GM21737 (cell line): Measurements from ENCODE around the gene PPHLN1.

Experiments used
- ATAC-seq: cut with Tn5 transposase; IDR thresholded peaks from one replicate; pipeline ENCODE4 v1.9.1; 2021; ENCODE audit warnings: mild to moderate bottlenecking, moderate library complexity; ENCODE audit not compliant: unreplicated experiment

PPHLN1 gene, protein sequence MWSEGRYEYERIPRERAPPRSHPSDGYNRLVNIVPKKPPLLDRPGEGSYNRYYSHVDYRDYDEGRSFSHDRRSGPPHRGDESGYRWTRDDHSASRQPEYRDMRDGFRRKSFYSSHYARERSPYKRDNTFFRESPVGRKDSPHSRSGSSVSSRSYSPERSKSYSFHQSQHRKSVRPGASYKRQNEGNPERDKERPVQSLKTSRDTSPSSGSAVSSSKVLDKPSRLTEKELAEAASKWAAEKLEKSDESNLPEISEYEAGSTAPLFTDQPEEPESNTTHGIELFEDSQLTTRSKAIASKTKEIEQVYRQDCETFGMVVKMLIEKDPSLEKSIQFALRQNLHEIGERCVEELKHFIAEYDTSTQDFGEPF

DNA sequence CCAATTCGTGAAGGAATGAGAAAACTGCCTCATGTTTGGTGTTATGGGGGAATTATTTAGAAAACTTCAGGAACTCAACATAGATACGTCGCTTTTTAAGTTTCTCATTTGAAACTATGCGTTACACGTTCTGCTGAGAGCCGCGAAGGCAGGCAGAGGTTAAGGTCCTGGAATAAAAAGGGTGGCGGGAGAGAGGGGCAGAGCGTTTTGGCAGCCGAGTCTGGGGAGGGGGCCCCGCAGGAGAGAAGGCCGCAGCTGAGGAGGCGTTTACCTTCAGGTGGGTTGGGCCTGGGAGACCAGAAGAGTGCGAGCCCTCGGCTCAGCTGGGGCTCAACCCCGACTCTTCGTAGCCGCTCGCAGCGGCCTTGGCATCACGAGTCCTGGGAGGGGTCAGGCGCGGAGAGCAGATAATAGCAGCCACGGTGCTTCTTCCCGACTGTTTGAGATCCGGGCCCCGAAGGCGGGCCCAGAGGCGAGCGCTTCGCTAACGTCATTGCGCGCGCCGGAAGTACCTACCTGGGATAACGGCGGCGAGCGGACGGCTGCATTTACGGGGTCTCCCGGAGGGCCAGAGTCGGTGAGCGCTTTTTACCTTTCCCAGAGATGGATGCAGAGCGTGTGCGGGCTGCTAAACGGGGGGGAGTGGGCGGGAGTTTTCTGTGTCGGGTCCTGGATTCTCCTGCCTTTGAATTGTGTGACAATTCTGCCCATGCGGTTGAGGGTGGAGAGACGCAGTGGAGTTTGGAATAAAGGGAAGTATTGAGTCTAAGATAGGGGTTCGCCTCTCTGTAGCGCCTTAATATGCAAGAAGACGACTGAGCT is at the start of gene PPHLN1, which contains the start of gene ZCRB1:
PPHLN1 (plus strand) TSS at position 515 of the 822 bp plus-strand sequence. CDS start 9,736 bp downstream, outside the sequence.
ZCRB1 (minus strand) TSS at position 442 of the 822 bp plus-strand sequence. CDS start 1,992 bp downstream, outside the sequence.
- ATAC-seq: peak; percentile 90

- ATAC-seq: no peak
These were observed 48.4 kb upstream of the PPHLN1 start for GRCh38 chr12:42277396-42278127.

DNA sequence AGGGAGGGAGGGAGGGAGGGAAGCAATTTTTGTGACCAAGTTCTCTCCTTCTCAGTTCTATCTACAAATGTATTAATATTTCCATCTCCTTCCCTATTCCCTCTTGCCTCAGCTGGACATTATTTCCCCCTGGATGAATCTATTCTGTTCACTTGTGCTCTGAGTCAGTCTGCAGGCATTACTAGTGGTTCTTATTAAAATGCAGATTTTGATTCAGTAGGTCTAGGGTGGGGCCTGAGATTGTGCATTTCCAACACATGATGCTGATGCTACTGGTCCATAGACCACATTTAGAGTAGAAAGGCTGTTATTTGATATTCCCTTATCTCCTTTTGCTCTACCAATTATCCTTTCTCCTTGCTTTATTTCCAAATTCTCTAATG is 47.8 kb upstream of the PPHLN1 start:
- ATAC-seq: no peak

DNA sequence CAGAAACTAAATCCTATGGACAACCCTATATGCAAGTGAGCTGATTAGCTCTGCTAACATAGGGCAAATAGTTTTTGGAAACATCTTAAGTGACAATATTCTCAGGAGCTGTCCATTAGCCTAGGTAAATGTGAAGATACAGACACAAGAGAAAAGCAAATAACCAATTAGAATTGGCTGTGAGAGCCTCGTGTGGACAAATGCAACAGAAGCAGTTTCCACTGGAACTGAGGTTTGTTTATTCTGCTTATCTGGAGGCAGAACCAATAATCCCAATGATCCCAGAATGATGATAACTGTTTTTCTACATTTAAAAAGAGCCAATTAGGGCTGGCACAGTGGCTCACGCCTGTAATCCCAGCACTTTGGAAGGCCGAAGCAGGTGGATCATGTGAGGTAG is 44.7 kb upstream of the PPHLN1 start:
- no peak for ATAC-seq

GRCh38 chr12:42281844-42282243 is 44.1 kb upstream of the PPHLN1 start:
- ATAC-seq: no peak

DNA sequence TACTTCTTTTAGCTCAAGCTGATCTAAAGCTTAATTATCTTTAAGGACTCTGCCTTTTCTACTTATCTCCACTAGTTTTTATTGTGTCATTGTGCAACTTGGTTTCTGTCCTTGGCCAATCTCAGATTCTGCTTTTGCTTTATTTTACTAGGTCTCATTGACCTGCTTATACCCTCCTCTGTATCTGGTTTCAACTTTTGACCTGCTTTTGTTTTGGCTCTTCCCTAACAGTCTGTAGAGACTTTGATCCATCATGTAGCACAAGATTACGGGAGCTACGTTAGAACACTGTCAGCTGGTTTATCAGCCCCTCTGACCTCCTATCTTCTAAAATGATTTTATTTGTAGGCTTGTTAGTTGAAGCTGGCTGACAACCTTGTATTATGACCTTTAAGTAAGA is 43.7 kb upstream of the PPHLN1 start:
- ATAC-seq: no peak

- ATAC-seq: no peak
These were observed 42.2 kb upstream of the PPHLN1 start for GRCh38 chr12:42283739-42284138.

- no peak for ATAC-seq
These were observed 41.8 kb upstream of the PPHLN1 start for GRCh38 chr12:42284157-42284556.

DNA sequence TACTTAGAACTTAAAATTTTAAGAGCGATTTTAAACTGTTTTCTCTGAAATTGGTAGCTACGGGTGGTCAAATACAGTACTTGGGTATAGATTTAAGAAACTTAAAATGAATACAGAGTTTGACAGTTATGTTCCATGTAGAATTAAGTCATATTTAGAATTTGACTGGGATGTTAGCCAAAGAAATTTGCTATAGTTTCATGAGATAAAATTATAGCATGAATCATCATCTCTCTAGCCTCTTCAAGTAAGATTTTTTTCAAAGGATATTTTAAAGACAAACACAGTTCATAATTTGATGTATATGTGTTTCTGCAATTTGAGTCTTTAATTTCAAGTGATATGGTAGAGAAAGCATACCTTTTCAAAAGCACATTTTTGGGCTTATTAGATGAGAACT is 41.1 kb upstream of the PPHLN1 start:
- ATAC-seq: no peak

- ATAC-seq: no peak
These were observed 40.5 kb upstream of the PPHLN1 start for GRCh38 chr12:42285431-42285830.

- no peak for ATAC-seq
These were observed 39.2 kb upstream of the PPHLN1 start for GRCh38 chr12:42286741-42287140.

DNA sequence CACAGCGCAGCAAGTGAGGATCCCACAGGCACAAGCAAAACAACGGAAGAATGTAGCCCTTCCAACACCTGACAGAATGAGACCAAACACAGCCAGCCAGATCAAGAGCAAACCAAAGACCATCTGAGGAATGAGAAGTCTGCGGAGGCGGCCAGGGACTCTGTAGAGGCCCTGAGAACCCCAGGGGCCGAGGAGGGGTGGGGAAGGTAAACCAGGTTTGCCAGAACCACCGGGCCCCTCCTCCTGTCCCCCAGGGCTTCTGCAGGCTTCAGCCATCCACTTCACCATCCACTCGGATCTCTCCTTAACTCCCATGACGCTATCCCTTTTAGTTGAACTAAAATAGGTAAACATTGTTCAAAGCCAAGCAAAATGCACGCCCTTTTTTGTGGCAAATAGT is 37.4 kb upstream of the PPHLN1 start:
- no peak for ATAC-seq

- no peak for ATAC-seq
These were observed 34.3 kb upstream of the PPHLN1 start for GRCh38 chr12:42291680-42292079.

DNA sequence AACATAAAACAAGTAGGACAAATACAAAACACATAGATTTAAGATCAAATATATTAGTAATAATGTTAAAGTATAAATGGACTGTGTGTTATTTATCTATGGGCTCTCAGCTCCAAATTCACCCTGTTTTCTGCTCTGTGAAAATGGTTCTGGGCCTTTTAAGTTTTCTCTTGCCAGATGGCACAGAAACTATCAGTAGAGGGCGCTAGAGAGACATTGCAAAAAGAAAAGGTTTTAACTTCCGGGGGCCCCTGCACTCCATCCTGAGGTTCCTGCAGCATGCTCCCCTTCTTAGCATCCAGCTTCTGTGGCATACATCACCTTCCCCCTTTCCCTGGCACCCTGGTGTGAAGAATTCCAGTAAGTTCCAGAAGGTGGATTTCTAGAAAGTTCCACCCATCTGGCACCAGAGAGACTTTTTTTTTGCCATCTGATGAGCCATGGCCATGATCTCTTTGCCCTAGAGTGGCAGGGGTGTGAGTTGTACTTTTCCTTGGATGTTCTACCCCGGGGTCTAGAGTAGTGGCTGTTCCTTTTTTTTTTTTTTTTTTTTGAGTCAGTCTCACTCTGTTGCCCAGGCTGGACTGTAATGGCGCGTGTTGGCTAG is 29.4 kb upstream of the PPHLN1 start:
- no peak for ATAC-seq

DNA sequence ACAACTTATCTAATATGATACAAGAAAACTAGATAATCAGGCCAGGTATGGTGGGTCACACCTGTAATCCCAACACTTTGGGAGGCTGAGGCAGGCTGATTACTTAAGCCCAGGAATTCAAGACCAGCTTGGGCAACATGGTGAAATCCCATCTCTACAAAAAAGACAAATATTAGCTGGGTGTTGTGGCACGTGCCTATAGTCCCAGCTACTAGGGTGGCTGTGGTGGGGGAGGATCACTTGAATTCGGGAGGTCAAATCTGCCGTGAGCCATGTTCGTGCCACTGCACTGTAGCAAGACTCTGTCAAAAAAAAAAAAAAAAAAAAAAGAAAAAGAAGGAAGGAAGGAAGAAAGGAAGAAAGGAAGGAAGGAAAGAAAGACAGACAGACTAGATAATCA is 27.1 kb upstream of the PPHLN1 start:
- ATAC-seq: no peak

- ATAC-seq: peak; percentile 82
These were observed 26.3 kb upstream of the PPHLN1 start for GRCh38 chr12:42299392-42300308.

GRCh38 chr12:42306297-42306696 is 19.7 kb upstream of the PPHLN1 start:
- no peak for ATAC-seq

DNA sequence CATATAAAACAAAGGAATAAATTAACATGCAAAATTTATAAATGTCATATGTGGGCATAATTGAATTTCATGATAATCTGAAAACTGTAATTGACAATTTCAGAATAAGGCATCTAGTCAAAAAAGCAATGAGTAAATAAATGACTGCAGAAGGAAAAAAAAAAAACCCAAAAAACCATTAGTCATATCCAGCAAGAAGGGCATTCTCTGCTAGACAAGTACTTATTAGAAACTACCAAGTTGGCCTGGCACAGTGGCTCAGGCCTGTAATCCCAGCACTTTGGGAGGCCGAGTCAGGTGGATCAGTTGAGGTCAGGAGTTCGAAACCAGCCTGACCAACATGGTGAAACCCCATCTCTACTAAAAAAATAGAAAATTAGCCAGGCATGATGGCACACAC is 17.6 kb upstream of the PPHLN1 start:
- ATAC-seq: no peak

- ATAC-seq: no peak
These were observed 16.0 kb upstream of the PPHLN1 start for GRCh38 chr12:42309996-42310395.

GRCh38 chr12:42315108-42315507 is 10.9 kb upstream of the PPHLN1 start:
- no peak for ATAC-seq
